Suprapubic skin (tissue), 4 donors: Measurements from ENCODE around the gene FXYD3. TPM values are rescaled to one million over a fixed set of nuclear protein-coding genes. Genes with fewer than 3 reads are reported as not detected.
"Not testable (repeated sequence)": the region's sequence is repeated elsewhere in the genome, so short reads cannot be mapped to it uniquely, and the experiment has no call there.

Experiments
- DNase-seq, 2 donors: peaks; one replicate each; pipeline ENCODE4 v3.0.0-alpha.2; 2019; ENCODE audit warnings: low spot score in 2 of 2
- H3K27ac ChIP-seq: fragments of 200-600 bp; sonication (generic); one replicate; pipeline ENCODE4 v1.5.1; 2019
- H3K27me3 ChIP-seq: fragments of 200-600 bp; sonication (generic); one replicate; pipeline ENCODE4 v1.5.1; 2019
- H3K36me3 ChIP-seq: fragments of 200-600 bp; sonication (generic); one replicate; pipeline ENCODE4 v1.5.1; 2019
- H3K4me1 ChIP-seq: fragments of 200-600 bp; sonication (generic); one replicate; pipeline ENCODE4 v1.5.1; 2019
- H3K4me3 ChIP-seq: fragments of 200-600 bp; sonication (generic); one replicate; pipeline ENCODE4 v1.5.1; 2019; ENCODE audit warnings: mild to moderate bottlenecking
- H3K9me3 ChIP-seq: fragments of 200-600 bp; sonication (generic); one replicate; pipeline ENCODE4 v1.5.1; 2019
- EP300 ChIP-seq: sonication (generic); formaldehyde crosslinking; IDR thresholded peaks from one replicate; pipeline ENCODE4 v1.6.1; 2017; ENCODE audit warnings: antibody characterized with exemption
- POLR2A ChIP-seq, 2 donors: fragments of 450-650 bp; IDR thresholded peaks; one replicate each; pipeline ENCODE4 v1.6.1; 2017; ENCODE audit warnings: antibody characterized with exemption in 2 of 2, mild to moderate bottlenecking in 2 of 2, moderate library complexity in 2 of 2
- POLR2AphosphoS5 ChIP-seq, 3 donors: sonication (generic); formaldehyde crosslinking; IDR thresholded peaks; one replicate each; pipeline ENCODE4 v1.6.1; 2017; ENCODE audit warnings: antibody characterized with exemption in 3 of 3
- WGBS: methylation state at CpG from one replicate; pipeline ENCODE4 v1.1.5; 2018; 5-methylcytosine and 5-hydroxymethylcytosine counted together
- total RNA-seq, 4 donors: library from RNA; depleted of rRNA; stranded (reverse); fragments of >200 nt; gene quantifications; one replicate each; pipeline ENCODE4 v1.1.0, GENCODE V29; 2016
- TF ChIP-seq, protein P1 (sequence below), 2 donors: fragments of 200-600 bp in 1 of 2; fragments of 450-650 bp in 1 of 2; sonication (generic) in 1 of 2; IDR thresholded peaks; one replicate each; pipeline ENCODE4 v1.5.1; 2016 to 2019; ENCODE audit warnings: antibody characterized with exemption in 2 of 2, mild to moderate bottlenecking in 1 of 2, moderate library complexity in 1 of 2

FXYD3 gene
- total RNA-seq, 4 donors from 2014 or later, result 383 to 765 (median 575) TPM

DNA sequence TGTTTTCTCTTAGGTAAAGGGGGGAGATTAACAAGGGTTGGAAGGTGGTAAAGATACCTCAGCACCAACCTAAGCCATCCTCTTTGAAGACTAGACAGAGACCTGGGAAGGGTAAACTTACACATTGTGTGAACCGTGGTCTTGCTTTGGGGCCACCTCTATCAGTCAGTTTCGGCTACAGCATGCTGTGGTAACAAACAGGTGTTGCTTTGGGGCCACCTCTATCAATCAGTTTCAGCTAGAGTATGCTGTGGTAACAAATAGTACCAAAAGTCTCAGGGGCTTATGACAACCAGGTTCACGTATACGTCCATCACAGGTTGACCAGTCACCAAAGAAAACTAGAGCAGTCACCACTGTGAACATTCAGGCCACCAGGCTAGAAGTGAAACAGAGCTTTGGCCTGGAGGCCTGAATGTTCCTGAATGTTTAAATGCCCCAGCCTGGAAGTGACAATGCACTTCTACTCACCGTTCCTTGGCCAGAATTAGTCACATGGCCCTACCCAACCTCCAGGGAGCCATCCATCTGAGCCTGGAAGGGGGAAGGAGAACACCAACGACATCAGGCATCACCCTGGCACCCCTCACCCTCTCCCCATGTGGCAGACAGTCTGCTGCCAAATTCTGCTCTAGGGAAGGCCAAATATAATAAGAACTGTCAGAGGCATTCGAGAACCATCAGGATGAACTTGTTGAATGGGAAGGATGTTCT lies 31.3 kb downstream of the FXYD3 start:
- Histone ChIP-seq H3K4me3 (no peak overlapping the region), H3K4me1 (peaks cover 22% of the 10 kb centered on the region), H3K36me3 (no peaks in the 10 kb centered on the region), H3K9me3 (no peaks in the 10 kb centered on the region), H3K27ac (no peak overlapping the region), H3K27me3 (peaks cover 23% of the 10 kb centered on the region)
- TF ChIP-seq POLR2AphosphoS5 (IDR thresholded peaks at IDR 0.05) (no peak), POLR2A (IDR thresholded peaks at IDR 0.05) (no peak), EP300 (no peak)
- TF ChIP-seq, protein P1, sequence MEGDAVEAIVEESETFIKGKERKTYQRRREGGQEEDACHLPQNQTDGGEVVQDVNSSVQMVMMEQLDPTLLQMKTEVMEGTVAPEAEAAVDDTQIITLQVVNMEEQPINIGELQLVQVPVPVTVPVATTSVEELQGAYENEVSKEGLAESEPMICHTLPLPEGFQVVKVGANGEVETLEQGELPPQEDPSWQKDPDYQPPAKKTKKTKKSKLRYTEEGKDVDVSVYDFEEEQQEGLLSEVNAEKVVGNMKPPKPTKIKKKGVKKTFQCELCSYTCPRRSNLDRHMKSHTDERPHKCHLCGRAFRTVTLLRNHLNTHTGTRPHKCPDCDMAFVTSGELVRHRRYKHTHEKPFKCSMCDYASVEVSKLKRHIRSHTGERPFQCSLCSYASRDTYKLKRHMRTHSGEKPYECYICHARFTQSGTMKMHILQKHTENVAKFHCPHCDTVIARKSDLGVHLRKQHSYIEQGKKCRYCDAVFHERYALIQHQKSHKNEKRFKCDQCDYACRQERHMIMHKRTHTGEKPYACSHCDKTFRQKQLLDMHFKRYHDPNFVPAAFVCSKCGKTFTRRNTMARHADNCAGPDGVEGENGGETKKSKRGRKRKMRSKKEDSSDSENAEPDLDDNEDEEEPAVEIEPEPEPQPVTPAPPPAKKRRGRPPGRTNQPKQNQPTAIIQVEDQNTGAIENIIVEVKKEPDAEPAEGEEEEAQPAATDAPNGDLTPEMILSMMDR (IDR thresholded peaks at IDR 0.05), result no peak
- 73% methylated on average over 7 of the region's 7 CpGs for WGBS
- DNase-seq, result no peak

DNA sequence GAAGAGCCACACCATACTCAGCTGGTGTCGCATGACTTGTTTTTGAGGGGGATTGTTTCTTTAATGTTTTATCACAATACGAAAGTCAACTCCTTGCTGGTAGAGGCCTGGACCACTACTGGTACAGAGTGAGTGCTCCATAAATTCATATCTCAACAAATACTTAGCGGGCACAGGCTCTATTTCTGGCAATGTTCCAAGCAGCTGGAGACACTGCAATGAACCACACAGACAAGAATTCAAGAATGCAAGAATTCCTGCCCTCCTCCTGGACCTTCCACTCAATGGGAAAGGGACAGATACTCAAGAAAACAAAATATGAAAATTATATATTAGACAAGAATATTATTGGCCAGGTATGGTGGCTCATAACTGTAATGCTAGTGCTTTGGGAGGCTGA lies 33.8 kb downstream of the FXYD3 start:
- Histone ChIP-seq H3K27ac (no peak overlapping the region), H3K4me1 (peaks cover 16% of the 10 kb centered on the region), H3K9me3 (no peaks in the 10 kb centered on the region), H3K4me3 (no peak overlapping the region), H3K27me3 (peaks cover 12% of the 10 kb centered on the region), H3K36me3 (no peaks in the 10 kb centered on the region)
- TF ChIP-seq, protein P1 (IDR thresholded peaks at IDR 0.05), result no peak
- 93% methylated on average over 3 of the region's 3 CpGs for WGBS
- no peak for DNase-seq

DNA sequence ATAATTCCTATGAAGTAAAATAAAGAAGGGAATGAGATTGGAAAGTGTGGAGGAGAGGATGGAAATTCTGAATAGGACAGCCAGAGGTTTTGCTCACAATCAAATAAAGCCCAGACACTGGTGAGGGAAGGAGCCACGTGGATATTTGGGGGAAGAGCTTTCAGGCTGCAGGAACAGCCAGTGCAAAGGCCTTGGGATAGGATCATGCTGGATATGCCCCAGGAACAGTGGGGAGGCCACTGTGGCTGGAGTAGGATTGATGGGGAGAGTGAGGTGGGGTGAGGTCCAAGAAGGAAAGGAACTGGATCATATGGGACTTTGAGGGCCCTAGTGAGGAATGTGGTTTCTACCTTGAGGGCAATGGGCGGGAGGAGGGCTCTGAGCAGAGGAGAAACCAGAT lies 34.8 kb downstream of the FXYD3 start:
- Histone ChIP-seq H3K4me3 (no peak overlapping the region), H3K4me1 (peaks cover 23% of the 10 kb centered on the region), H3K27me3 (peaks cover 7% of the 10 kb centered on the region), H3K27ac (no peak overlapping the region), H3K36me3 (no peaks in the 10 kb centered on the region), H3K9me3 (no peaks in the 10 kb centered on the region)
- 70% methylated on average over 2 of the region's 2 CpGs for WGBS
- TF ChIP-seq POLR2A (IDR thresholded peaks at IDR 0.05), result no peak
- TF ChIP-seq EP300, result no peak
- TF ChIP-seq POLR2AphosphoS5 (IDR thresholded peaks at IDR 0.05), result no peak
- DNase-seq, result no peak

DNA sequence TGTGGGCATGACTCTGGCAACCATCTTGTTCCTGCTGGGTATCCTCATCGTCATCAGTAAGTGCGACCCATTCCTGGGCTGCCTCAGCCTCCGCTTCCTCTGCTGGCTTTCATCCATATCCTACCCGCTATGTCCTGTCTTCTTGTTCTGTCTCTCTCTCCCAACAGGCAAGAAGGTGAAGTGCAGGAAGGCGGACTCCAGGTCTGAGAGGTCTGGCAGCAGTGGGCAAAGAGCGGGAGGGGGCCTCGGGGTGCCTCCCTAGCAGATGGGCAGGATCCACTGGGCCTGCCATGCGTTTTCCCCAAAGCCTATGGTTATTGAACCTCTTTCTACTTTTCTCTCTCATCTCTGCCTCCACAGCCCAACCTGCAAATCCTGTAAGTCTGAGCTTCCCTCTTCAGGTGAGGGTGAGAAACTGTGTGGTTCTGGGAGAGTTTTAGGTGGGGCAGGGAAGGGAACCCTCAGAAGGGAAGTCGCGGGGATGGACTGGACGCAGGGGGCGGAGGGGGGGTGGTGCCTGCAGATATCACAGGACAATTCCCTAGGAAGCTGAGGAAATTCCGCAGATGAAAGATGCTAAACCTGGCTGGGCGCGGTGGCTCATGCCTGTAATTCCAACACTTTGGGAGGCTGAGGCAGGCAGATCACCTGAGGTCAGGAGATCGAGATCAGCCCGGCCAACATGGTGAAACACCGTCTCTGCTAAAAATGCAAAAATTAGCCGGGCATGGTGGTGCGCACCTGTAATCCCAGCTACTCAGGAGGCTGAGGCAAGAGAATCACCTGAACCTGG lies 35.8 kb downstream of the FXYD3 start:
- 94% methylated on average over 20 of the region's 20 CpGs for WGBS
- Histone ChIP-seq H3K27ac (no peak overlapping the region), H3K4me1 (peaks cover 28% of the 10 kb centered on the region), H3K36me3 (no peaks in the 10 kb centered on the region), H3K9me3 (no peaks in the 10 kb centered on the region), H3K4me3 (no peak overlapping the region), H3K27me3 (peaks cover 7% of the 10 kb centered on the region)
- DNase-seq, result no peak
- TF ChIP-seq EP300 (no peak), POLR2A (IDR thresholded peaks at IDR 0.05) (no peak), POLR2AphosphoS5 (IDR thresholded peaks at IDR 0.05) (no peak)
- TF ChIP-seq, protein P1 (IDR thresholded peaks at IDR 0.05), result no peak

DNA sequence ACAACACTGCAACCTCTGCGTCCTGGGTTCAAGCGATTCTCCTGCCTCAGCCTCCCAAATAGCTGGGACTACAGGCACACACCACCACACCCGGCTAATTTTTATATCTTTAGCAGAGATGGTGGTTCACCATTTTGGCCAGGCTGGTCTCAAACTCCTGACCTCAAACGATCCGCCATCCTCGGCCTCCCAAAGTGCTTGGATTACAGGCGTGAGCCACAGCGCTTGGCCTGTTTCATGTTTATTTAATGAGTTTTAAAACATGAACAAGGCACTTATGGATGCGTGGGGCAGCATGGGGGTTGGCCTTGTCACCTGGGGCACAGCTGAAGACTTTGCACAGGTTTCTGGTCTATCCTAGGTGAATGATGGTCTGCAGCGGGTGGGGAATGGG lies 37.5 kb downstream of the FXYD3 start:
- not testable (repeated sequence) for H3K4me3 ChIP-seq, H3K27me3 ChIP-seq, DNase-seq, H3K9me3 ChIP-seq, H3K27ac ChIP-seq
- Histone ChIP-seq H3K4me1 (peaks cover 28% of the 10 kb centered on the region), H3K36me3 (peaks cover 10% of the 10 kb centered on the region)
- 73% methylated on average over 10 of the region's 10 CpGs for WGBS

DNA sequence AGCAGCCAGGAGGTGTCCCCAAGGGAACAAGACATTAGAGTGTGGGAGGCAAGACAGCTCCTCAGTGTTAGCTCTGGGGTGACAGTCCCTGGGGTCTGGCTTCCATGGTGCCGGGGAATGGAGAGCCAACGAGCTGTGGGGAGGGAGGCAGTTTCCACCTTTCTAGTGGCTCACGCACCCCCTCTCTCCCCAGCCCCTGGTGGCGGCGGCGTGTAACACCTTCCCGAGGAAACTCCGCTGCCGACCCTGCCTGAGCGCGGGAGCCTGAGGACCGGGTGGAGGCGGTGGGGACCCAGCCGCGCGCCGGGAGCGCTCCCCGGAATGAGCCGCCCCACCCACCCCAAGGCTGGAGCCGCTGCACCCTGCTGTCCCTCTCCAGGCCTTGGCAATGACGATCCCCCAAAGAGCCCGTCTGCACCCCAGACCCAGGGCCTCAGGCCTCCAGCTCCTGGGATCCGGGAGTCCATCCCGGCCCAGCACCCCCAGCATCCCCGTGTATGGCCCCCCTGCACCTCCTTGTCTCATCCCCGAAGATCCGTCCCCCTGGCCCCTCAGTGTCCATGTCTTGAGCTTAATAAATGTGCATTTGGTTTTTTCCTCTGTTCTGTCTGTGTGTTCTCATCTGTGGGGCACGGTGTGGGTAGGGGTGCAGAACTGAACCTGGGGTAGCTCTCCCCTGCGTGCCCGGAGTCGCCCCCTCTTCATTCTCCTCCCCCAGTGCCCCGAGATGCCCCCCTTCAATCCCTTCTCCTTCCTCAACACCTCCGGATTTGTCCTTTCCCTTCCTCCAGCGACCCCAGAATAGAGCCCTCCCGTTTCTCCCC lies 38.3 kb downstream of the FXYD3 start:
- DNase-seq, result peak; percentile 82 to 83
- Histone ChIP-seq H3K4me3 (peak overlapping the region; percentile 83), H3K36me3 (peaks cover 18% of the 10 kb centered on the region), H3K27me3 (peaks cover 7% of the 10 kb centered on the region), H3K4me1 (peaks cover 28% of the 10 kb centered on the region), H3K27ac (peak overlapping the region; percentile 85), H3K9me3 (no peaks in the 10 kb centered on the region)
- TF ChIP-seq EP300, result no peak
- TF ChIP-seq POLR2A (IDR thresholded peaks at IDR 0.05), result no peak
- no peak for TF ChIP-seq POLR2AphosphoS5 (IDR thresholded peaks at IDR 0.05)
- TF ChIP-seq, protein P1 (IDR thresholded peaks at IDR 0.05), result peak in 1 of 2 donors; percentile 74
- 4% methylated on average over 16 of the region's 36 CpGs for WGBS
